GOT3 (cell line): ENCODE measurements around the gene CCNQ.
A peak's percentile ranks its signal among the peaks of the same experiment; 100 is the strongest.
"Not testable (repeated sequence)": the region's sequence is repeated elsewhere in the genome, so short reads cannot be mapped to it uniquely, and the experiment has no call there.

Experiments used
- DNase-seq: peaks from one replicate; lab custom pipeline; 2025; ENCODE audit warnings: mixed read lengths; lab: John Stamatoyannopoulos, UW

The CCNQ gene

GRCh38 chrX:153623310-153624029 lies 24.5 kb upstream of the CCNQ start:
- DNase-seq = no peak

GRCh38 chrX:153622661-153623309 lies 23.8 kb upstream of the CCNQ start:
- DNase-seq = no peak

- DNase-seq = no peak
These were observed 23.1 kb upstream of the CCNQ start for GRCh38 chrX:153621949-153622598.

GRCh38 chrX:153620576-153620975 lies 21.6 kb upstream of the CCNQ start:
- no peak for DNase-seq

- DNase-seq = no peak
These were observed 15.9 kb upstream of the CCNQ start for GRCh38 chrX:153614818-153615217.

GRCh38 chrX:153612413-153612812 lies 13.5 kb upstream of the CCNQ start:
- no peak for DNase-seq

- no peak for DNase-seq
These were observed 12.6 kb upstream of the CCNQ start for GRCh38 chrX:153611298-153612095.

- no peak for DNase-seq
These were observed 11.9 kb upstream of the CCNQ start for GRCh38 chrX:153610836-153611213.

GRCh38 chrX:153609917-153610835 lies 11.2 kb upstream of the CCNQ start:
- DNase-seq = no peak

GRCh38 chrX:153608806-153609205 lies 9.9 kb upstream of the CCNQ start:
- DNase-seq = no peak

GRCh38 chrX:153608376-153608775 lies 9.4 kb upstream of the CCNQ start:
- DNase-seq = no peak

GRCh38 chrX:153606503-153606902 lies 7.6 kb upstream of the CCNQ start:
- DNase-seq = no peak

- DNase-seq = not testable (repeated sequence)
These were observed 5.9 kb upstream of the CCNQ start for GRCh38 chrX:153604666-153605380.

GRCh38 chrX:153603131-153603656 lies 4.3 kb upstream of the CCNQ start:
- DNase-seq = no peak

GRCh38 chrX:153602601-153603000 lies 3.7 kb upstream of the CCNQ start:
- DNase-seq = no peak

- no peak for DNase-seq
These were observed 2.7 kb upstream of the CCNQ start for GRCh38 chrX:153601511-153602110.

GRCh38 chrX:153600921-153601320 lies 2.0 kb upstream of the CCNQ start:
- DNase-seq = no peak

- no peak for DNase-seq
These were observed 1.1 kb upstream of the CCNQ start for GRCh38 chrX:153600032-153600373.

- DNase-seq = peak; percentile 53
These were observed 473 bp upstream of the CCNQ start for GRCh38 chrX:153599192-153600031.
